ENCODE results near the gene KBTBD12. TPM values are rescaled to one million over a fixed set of nuclear protein-coding genes. Genes with fewer than 3 reads are reported as not detected.

The KBTBD12 gene
- total and polyA plus RNA-seq, 2 of the 13 experiments (the other 11 are each of a cell fraction or from before 2014, with no cell fraction given), result not detected

- TF ChIP-seq ARID3A (IDR thresholded peaks at IDR 0.05; ENCODE audit: low read depth, low read length), result 0 out of 2 replicates have a peak, but pooled peaks have one; percentile 13
- TF ChIP-seq, protein P1, sequence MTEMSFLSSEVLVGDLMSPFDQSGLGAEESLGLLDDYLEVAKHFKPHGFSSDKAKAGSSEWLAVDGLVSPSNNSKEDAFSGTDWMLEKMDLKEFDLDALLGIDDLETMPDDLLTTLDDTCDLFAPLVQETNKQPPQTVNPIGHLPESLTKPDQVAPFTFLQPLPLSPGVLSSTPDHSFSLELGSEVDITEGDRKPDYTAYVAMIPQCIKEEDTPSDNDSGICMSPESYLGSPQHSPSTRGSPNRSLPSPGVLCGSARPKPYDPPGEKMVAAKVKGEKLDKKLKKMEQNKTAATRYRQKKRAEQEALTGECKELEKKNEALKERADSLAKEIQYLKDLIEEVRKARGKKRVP (CRISPR knock-in tag; IDR thresholded peaks at IDR 0.05), result peak in 1 of 2 experiments; percentile 30; a peak in 1 of 4 replicates
- TF ChIP-seq ZNF142 (CRISPR knock-in tag; IDR thresholded peaks at IDR 0.05), result no peak
- peak; percentile 81 for TF ChIP-seq HNF4A (CRISPR knock-in tag; IDR thresholded peaks at IDR 0.05)
- no peak for TF ChIP-seq RARG (CRISPR knock-in tag; IDR thresholded peaks at IDR 0.05; ENCODE audit: low read depth)
- peak; percentile 72 for TF ChIP-seq HNF4G (IDR thresholded peaks at IDR 0.05; ENCODE audit: borderline replicate concordance, low read depth, low read length)
- TF ChIP-seq HNF4G (CRISPR knock-in tag; IDR thresholded peaks at IDR 0.05; ENCODE audit: borderline replicate concordance, low read depth), result no peak
- TF ChIP-seq ZNF644 (CRISPR knock-in tag; IDR thresholded peaks at IDR 0.05; ENCODE audit: low read depth), result peak; percentile 52; the same call in 1 of the 2 replicates
- peak; percentile 50; the same call in 1 of the 2 replicates for TF ChIP-seq CEBPB (IDR thresholded peaks at IDR 0.05; ENCODE audit: borderline replicate concordance, low read depth, low read length)
- TF ChIP-seq ZNF777 (CRISPR knock-in tag; IDR thresholded peaks at IDR 0.05), result no peak
- no peak for TF ChIP-seq ZNF615 (CRISPR knock-in tag; IDR thresholded peaks at IDR 0.05; ENCODE audit: borderline replicate concordance)
- TF ChIP-seq, protein P2, sequence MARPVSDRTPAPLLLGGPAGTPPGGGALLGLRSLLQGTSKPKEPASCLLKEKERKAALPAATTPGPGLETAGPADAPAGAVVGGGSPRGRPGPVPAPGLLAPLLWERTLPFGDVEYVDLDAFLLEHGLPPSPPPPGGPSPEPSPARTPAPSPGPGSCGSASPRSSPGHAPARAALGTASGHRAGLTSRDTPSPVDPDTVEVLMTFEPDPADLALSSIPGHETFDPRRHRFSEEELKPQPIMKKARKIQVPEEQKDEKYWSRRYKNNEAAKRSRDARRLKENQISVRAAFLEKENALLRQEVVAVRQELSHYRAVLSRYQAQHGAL (CRISPR knock-in tag; IDR thresholded peaks at IDR 0.05; ENCODE audit: not compliant biosample characterization), result no peak
- TF ChIP-seq ERF (CRISPR knock-in tag; IDR thresholded peaks at IDR 0.05), result no peak
- TF ChIP-seq XBP1 (CRISPR knock-in tag; IDR thresholded peaks at IDR 0.05), result no peak
- TF ChIP-seq BCL6 (CRISPR knock-in tag; IDR thresholded peaks at IDR 0.05), result 0 out of 2 replicates have a peak, but pooled peaks have one; percentile 15
- no peak for TF ChIP-seq SNAI1 (CRISPR knock-in tag; IDR thresholded peaks at IDR 0.05; ENCODE audit: borderline replicate concordance)
- 0 out of 2 replicates have a peak, but pooled peaks have one; percentile 34 for TF ChIP-seq ZNF709 (CRISPR knock-in tag; IDR thresholded peaks at IDR 0.05)
These were observed 60.4 kb downstream of the KBTBD12 start (continued) for GRCh38 chr3:127975153-127976029.

All from HepG2 (cell line).